HG03354 (cell line): ENCODE measurements around the gene EOMES.

Experiments
- ATAC-seq: cut with Tn5 transposase; IDR thresholded peaks from one replicate; pipeline ENCODE4 v1.9.1; 2021; ENCODE audit warnings: mild to moderate bottlenecking; ENCODE audit not compliant: unreplicated experiment, poor library complexity, severe bottlenecking

Gene EOMES

GRCh38 chr3:27685474-27685873 is 36.6 kb downstream of the EOMES start:
- no peak for ATAC-seq

DNA sequence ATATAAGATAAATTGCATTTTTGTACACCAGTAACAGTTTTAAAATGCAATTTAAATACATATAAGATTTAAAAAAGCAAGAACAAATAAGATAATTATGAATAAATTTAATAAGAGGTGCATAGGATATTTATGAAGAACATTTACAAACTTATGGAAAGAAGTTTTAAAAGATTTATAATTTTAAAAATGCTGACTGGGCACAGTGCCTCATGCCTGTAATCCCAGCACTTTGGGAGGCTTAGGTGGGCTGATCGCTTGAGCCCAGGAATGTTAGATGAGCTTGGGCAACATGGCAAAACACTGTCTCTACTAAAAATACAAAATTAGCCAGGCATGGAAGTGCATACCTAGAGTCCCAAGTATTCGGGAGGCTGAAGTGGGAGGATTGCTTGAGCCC is 37.8 kb downstream of the EOMES start:
- no peak for ATAC-seq

DNA sequence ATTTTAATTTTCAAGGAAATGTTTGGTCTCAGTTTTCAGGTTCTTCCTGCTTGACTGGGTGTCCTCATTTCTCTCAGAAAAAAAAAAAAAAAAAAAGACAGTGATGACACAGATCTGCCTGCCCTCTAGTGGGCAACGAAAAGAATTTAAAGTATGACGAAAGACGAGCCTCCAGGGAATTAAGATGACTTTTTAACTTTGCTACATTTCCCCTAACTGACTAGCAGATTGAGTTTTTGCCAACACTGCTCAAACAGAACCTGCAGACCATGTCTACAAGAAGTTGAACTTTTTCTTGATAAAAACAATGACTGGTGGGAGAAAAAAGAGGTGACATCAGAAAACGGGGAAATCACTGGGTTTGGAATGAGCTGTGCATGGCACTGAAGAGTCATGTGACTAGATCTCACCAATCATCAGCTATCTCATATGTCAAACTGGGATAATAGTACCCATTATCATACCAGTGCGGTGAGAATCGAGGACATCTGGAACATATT is 40.8 kb downstream of the EOMES start:
- ATAC-seq, result peak; percentile 84

GRCh38 chr3:27680517-27681246 is 41.4 kb downstream of the EOMES start:
- peak; percentile 9 for ATAC-seq

DNA sequence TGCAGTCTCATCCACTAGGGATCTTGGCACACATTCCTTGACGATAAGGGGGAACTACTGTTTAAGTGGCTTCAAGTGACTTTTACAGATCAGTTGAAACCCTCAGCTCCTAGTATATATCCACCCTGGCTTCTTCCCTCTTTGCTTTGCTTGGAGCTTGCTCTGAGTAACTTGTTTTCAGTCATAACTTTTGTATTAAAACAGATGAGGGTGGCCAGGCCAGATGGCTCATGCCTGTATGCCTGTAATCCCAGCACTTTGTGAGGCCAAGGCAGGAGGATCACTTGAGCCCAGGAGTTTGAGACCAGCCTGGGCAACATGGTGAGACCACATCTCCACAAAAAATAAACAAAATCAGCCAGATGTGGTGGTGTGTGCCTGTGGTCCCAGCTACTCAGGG is 42.4 kb downstream of the EOMES start:
- ATAC-seq, result no peak

- ATAC-seq, result no peak
Measured at GRCh38 chr3:27678234-27678633, 43.9 kb downstream of the EOMES start.

DNA sequence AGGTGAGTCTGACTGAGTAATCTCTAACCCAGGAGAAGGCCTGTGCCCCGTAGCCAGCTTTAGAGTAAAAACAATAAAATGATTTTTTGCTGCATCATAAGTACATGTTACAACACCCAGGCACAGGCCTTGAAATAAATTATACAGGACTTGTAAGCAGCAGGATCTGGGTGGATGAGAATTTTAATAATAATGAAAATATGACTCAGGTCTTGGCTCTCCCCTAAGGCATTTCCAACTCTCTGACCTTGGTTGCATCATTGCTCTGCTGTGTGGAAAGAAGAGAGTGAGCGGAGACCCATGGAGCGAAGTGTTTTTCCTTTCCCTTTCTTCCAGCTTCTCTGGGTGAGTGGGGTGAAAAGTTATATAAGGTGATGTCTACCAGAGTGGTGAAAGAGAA is 44.6 kb downstream of the EOMES start:
- no peak for ATAC-seq

DNA sequence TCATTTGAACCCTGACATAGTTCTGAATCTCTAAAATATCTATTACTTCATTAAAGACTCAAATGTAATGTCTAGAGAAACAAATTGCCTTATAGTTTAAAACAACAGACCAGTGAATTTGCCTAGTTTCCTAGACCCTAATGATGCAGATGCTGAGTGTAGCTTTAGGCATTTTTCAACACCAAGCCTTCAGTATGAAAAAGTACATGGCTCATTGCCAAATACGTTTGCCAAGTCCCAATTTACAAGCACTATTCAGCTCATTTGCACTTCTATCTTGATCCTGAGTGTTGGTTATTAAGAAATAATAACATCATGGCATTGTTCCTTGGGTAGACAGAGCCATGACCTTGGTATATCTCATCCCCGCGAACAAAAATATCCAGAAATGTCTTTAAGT is 46.8 kb downstream of the EOMES start:
- ATAC-seq, result no peak

GRCh38 chr3:27673701-27674100 is 48.4 kb downstream of the EOMES start:
- no peak for ATAC-seq

GRCh38 chr3:27671101-27671500 is 51.0 kb downstream of the EOMES start:
- ATAC-seq, result no peak

DNA sequence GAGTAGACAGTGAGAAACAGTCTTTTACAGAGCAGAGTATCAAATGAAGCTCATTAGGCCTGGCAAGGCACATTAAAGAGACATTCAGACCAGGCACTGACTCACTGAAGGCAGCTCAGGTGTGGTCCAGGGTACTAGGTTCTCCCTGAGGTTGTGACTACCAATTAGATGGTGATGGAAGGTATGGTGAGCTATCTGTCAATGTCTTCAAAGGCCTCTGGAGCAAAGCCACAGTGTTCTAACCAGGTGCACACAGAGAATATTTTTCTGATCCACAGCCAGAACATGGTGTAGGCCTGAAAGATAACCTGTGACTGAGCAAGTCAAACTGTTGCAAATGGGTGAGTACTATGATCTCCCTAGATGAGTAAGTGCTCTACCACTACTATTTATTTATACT is 51.5 kb downstream of the EOMES start:
- no peak for ATAC-seq

GRCh38 chr3:27669591-27669990 is 52.5 kb downstream of the EOMES start:
- ATAC-seq, result no peak

- ATAC-seq, result no peak
Measured at GRCh38 chr3:27667751-27668150, 54.4 kb downstream of the EOMES start.

- peak; percentile 55 for ATAC-seq
Measured at GRCh38 chr3:27666708-27667107, 55.4 kb downstream of the EOMES start.

DNA sequence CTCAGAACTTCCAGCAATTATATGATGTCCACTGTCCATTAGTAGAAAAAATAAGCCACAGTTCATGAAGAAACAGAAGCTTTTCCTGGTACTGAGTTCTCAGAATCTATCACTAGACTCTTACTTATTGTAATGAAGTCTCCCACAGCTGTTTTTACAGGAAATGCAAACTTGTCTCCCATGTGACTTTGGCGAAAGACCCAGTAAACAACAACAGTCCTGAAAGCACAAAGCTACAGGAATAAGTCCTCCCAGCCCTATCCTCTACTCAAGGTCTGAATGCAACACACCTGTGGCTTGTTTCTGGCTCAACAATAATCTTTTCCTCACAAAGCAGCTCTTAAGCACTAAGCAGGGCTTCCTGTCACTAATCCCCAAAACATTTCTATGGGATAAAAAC is 55.9 kb downstream of the EOMES start:
- peak; percentile 68 for ATAC-seq
